Right ventricle myocardium superior (tissue), 1 donor: ENCODE results near the gene U2AF1L4. TPM values are rescaled to one million over a fixed set of nuclear protein-coding genes. Genes with fewer than 3 reads are reported as not detected.
A peak's percentile ranks its signal among the peaks of the same experiment; 100 is the strongest.

ENCODE experiments used
- ATAC-seq: fragments of 200-7000 bp; cut with Tn5 transposase; one replicate; pipeline ENCODE4 v1.9.1; 2020; ENCODE audit warnings: mild to moderate bottlenecking; ENCODE audit not compliant: poor library complexity
- DNase-seq: peaks from one replicate; pipeline ENCODE4 v3.0.0-alpha.2; 2020
- intact Hi-C: fragments of 100-400 bp; cut with DNase I; formaldehyde crosslinking; loops from one replicate; pipeline ENCODE4 v1.11.2; 2022
- long read RNA-seq: library from polyadenylated mRNA; unstranded; transcript quantifications from one replicate; pipeline ENCODE4 v2.0.0, GENCODE V29; 2021
- total RNA-seq: library from RNA; stranded (reverse); fragmentation: NEBNext Ultra II Directional; extraction: Animal tissue kit (Norgen Biotek cat#: 25700); gene quantifications from one replicate; pipeline ENCODE4 v1.2.1, GENCODE V29; 2021
- donor health status: DM: no; HTN: yes; CAD: no; lungs with severe emphysema.

U2AF1L4 gene, protein sequence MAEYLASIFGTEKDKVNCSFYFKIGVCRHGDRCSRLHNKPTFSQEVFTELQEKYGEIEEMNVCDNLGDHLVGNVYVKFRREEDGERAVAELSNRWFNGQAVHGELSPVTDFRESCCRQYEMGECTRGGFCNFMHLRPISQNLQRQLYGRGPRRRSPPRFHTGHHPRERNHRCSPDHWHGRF
- total RNA-seq = 22.6 TPM
- long read RNA-seq, partial matches to known transcripts = 0 of 8 reads
- long read RNA-seq, other reads (novel, unspliced or antisense) = 6 of 8 reads

DNA sequence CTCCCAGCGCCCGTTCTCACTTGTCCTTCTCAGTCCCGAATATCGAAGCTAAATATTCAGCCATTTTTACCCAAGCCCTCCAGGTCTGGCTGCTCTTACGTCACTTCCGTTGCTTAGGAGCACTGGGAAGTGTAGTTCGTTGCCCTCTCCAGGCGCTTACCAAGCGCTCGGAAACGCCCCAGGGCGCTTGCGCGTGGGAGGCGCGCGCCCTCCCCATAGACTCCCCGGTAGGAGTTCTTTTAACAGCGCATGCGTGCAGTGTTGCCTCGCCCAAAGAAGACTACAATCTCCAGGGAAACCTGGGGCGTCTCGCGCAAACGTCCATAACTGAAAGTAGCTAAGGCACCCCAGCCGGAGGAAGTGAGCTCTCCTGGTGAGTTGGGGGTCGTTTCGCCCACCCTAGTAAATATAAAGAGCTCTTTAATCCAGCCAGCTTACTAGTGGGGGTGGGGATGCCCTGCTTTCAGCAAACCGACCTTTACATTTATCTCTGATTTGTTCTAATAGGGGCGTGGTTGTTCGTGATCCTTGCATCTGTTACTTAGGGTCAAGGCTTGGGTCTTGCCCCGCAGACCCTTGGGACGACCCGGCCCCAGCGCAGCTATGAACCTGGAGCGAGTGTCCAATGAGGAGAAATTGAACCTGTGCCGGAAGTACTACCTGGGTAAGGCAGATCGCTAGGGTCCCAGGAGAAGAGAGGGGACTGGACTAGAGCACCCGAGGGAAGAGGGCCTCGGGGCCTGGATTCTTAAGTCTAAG, at the start of gene U2AF1L4, which contains the start of gene PSENEN:
TSS of gene U2AF1L4 (minus strand) at position 91 of the 759 bp plus-strand sequence. CDS start at position 64, 27 bp downstream.
TSS of gene PSENEN (plus strand) at position 324 of the 759 bp plus-strand sequence. CDS start at position 604, 280 bp downstream.
- ATAC-seq = peak; percentile 87
- intact Hi-C loops = no loop called here
- DNase-seq = peak; percentile 98

DNA sequence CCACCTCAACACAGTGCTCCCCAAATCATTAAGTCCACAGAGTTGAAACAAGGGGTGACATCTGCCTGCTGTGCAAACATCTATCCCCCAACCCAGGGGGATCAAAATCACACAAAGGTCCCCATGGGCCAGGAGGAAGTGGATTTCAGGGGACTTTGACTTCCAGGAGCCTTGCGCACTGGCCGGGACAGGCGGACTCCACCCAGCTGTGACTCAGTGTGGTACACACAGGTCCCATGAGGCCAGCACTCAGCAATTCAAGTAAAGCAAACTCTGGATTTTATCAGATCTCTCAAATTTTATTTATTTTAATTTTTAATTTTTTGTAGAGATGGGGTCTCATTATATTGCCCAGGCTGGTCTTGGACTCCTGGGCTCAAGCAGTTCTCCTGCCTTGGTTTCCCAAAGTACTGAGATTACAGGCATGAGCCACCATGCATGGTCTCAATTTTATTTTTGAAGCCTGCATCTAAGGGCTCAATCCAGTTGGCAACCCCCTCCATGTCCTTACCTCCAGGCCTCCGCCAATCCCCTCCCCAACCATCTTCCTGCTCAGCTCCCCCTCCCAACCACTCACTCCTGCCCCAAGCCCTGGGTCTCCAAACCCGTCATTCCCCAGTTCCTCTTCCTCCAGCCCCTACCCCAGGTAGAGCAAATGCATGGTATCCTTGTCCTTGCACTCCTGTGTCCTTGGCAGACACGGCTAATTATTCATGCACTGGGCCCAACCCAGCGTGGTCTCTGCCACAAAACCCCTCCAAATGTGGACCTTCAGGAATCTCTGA, 48.4 kb upstream of the U2AF1L4 start:
- intact Hi-C loops = no loop called here
- no peak for ATAC-seq
- DNase-seq = peak; percentile 33

DNA sequence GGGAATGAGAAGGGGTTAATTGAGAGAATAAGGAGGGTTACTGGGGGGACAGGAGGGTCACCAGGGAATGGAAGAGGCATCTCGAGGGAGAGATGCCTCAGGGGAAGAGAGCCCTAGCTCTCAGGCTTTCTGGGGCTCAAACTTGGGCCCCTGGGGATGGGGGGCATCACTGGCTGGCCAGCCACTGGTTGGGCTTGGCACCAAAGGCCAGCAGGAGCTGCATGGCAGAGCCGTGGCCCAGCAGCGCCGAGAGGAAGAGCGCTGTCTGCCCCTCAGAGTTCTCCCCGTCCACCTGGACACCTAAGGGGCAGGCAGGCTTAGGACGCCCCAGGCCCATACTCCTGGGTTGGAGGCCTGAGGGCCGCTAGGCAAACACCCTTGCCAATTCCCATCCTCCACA, 47.7 kb upstream of the U2AF1L4 start:
- peak; percentile 10 for DNase-seq
- ATAC-seq = no peak
- intact Hi-C loops = no loop called here

DNA sequence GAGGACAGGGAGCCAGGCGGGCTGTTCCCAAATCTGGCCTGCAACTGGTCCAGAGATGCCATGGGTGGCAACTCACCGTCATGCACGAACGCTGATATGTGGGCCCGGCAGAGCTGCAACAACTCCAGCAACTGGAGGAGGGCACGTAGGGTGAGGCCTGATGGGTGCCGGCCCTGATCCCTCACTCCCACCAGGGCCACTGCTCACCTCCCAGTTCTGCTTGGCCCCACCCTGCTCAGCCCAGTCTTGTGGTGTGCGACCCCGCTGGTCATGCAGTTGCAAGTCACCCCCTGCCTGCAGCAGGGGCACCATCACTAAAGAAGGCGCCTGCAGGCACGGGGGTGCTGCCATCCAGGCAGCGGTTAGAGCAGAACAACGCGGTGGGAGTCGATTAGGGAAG, 47.1 kb upstream of the U2AF1L4 start:
- intact Hi-C loops = no loop called here
- ATAC-seq = no peak
- peak; percentile 17 for DNase-seq

DNA sequence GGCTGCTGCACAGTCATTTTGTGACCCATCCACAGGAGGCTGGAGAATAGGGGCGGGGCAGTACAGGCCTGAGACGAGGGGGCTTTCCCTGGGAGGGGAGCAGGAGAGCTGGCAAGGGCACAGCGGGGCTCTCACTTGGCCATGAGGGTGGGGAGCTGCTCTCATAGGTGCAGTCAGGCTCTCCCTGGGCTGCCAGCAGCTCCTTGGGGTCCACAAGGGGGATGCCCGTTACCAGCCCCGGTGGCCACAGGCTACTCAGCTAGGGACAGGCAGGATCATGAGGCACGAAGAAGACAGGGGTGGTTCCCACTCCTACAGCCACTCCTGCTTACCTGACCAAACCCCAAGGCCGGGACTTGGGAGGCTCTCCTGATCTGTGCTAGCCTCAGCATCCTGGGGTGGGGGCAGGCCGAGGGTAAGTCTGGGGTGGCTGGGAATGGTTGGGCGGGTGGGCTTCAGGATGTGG, 46.6 kb upstream of the U2AF1L4 start:
- intact Hi-C loops = no loop called here
- peak; percentile 28 for DNase-seq
- no peak for ATAC-seq

DNA sequence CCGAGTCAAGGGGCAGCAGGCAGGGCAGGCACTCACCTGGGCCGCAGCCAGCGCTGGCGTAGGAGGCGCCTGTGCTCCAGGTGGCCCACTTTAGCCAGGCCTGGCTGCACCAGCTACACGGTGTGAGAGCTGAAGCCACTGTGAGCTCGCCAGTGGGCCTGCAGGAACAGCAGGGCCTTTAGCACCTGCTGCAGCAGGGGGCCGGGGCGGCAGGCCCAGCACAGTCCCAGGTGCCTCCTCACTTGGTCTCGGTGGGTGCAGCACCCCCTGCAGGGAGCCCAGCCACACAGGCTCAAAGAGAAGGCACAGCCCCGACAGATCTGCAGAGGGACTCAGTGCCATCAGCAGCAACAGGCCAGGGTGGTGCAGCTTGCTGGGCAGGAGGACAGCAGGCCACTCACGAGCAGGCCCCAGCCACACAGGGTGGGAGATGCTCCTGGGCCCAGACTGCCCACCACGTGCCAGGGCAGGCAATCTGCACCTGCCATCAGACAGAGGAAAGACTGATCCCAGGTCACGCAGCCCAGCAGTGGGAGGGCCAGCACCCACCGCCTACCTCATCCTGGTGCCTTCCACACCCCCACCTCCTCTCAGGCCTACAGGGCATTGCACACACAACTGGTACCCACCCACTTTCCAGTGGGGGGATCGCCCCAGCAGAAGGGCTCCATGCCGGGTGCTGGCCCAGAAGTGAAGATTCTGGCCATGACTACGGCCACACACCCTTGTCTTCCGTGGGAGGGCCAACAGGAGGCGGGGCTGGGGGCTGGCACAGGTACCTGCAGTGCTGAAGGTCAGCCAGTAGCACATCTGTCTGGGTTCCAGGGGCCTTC, 46.0 kb upstream of the U2AF1L4 start:
- ATAC-seq (no peak), DNase-seq (peak; percentile 36)
- intact Hi-C loops = no loop called here

DNA sequence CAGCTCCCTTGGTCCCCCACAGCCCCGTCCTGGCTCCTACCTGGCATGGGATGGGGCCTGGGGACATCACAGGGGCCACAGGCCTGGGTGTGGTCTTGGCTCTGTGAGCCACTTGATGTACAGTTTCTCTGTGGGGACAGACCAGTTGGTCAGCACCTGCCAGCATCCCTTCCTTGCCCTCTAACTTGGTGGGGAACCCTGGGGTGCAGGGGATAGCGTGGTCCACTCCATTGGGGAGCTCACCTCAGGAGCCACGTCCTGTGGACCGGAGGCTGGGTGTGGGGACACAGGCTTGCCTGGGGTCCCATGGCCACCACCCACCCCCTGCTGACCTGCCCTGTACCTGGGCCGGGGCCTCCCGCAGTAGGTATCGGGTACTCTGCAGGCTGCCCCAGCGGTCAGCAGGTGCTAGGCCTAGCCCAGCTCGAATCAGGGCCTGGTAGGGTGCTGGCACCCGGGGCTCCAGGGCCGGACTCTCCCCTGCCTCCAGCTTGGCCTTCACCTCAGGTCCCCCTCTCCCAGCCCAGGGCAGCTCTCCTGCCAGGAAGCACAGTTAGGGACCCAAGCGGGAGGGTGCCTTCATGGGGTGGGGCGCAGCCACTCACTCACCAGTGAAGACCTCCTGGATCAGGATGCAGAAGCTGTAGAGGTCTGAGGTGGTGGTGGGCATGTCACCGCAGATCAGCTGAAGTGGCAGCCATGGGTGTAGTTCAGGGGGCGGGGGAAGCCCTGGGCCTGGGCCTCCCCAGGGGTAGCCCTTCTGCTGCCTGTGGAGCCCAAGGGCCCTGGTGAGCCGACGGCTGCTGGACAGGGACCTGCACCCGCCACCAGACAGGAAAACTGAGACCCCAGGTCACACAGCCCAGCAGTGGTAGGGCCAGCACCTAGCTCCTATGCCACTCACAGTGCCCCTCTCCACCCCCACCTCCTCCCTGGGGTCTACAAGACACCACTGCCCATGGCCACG, 45.0 kb upstream of the U2AF1L4 start:
- intact Hi-C loops = no loop called here
- no peak for ATAC-seq
- DNase-seq = peak; percentile 37

DNA sequence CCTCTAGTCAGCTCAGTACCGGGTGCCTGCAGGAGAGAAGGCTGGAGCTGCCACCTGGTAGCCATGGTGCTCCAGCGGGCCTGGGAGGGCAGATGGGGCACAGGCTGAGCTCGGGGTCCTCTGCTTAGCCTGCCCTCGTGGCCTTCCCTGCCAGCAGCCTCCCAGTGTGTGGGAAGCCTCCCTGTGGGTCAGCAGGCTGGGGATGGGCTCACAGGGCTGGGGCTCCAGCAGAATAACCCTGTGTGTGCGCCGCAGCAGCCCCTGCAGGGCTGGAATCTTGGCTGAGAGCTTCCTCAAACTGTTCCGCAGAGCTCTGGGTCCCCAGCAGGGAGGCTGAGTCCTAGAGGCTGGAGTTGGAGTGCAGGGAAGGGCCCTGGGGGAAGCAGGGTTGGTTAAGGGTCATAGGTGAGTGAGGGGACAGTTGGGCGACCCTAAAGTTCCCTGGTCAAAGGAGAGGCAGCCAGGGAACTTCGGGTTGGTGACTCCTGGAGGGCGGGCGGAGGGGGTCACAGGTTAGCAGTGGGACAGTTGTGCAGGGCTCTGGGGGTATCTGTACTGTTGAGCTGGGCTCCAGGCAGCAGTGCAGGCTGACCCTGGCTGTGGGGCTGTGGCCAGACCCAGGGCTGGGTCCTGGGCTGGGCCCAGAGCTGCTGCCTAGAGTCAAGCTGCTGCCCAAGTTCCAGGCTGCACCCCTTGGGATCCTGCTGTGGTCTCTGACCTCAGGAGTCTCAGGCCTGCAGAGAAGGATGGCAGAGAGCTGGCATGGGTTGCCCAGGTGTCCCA, 44.2 kb upstream of the U2AF1L4 start:
- intact Hi-C loops = no loop called here
- peak; percentile 26 for DNase-seq
- no peak for ATAC-seq

DNA sequence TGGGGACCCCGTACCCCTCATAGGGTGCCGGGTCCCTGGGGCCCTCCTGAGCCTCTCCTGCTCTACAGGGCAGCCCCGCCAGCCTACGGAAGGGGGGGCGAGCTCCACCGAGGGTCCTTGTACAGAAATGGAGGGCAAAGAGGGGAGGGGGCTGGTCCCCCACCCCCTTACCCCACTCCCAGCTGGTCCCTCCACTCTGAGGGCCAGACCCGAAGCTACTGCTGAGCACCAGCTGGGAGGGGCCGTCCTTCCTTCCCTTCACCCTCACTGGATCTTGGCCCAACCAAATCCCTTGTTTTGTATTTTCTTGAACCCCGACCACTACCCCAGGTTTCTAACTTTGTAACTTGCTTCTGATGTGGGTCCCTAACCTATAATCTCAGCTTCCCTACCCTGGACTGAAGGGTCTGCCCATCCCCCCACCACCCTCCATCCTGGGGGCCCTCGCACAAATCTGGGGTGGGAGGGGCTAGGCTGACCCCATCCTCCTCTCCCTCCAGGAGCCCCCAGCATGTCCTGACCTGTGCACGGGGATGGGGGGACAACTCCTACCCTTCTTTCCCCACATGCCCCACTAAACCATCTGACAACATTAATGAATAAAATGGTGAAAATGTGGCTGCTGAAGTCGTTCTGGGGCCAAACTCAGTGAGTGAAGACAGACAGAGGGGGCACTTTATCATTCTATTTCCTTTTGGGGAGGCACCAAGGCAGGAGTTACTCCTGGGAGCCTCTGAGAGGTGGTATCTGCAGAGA, 43.2 kb upstream of the U2AF1L4 start:
- DNase-seq (peak; percentile 9), ATAC-seq (no peak)
- intact Hi-C loops = no loop called here

DNA sequence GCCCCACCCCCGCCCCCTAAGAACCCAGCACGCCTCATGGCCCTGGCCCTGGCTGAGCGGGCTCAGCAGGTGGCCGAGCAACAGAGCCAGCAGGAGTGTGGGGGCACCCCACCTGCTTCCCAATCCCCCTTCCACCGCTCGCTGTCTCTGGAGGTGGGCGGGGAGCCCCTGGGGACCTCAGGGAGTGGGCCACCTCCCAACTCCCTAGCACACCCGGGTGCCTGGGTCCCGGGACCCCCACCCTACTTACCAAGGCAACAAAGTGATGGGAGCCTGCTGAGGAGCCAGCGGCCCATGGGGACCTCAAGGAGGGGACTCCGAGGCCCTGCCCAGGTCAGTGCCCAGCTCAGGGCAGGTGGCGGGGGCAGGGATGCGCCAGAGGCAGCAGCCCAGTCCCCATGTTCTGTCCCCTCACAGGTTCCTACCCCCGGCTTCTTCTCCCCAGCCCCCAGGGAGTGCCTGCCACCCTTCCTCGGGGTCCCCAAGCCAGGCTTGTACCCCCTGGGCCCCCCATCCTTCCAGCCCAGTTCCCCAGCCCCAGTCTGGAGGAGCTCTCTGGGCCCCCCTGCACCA, 42.1 kb upstream of the U2AF1L4 start:
- intact Hi-C loops = no loop called here
- no peak for ATAC-seq
- peak; percentile 18 for DNase-seq

DNA sequence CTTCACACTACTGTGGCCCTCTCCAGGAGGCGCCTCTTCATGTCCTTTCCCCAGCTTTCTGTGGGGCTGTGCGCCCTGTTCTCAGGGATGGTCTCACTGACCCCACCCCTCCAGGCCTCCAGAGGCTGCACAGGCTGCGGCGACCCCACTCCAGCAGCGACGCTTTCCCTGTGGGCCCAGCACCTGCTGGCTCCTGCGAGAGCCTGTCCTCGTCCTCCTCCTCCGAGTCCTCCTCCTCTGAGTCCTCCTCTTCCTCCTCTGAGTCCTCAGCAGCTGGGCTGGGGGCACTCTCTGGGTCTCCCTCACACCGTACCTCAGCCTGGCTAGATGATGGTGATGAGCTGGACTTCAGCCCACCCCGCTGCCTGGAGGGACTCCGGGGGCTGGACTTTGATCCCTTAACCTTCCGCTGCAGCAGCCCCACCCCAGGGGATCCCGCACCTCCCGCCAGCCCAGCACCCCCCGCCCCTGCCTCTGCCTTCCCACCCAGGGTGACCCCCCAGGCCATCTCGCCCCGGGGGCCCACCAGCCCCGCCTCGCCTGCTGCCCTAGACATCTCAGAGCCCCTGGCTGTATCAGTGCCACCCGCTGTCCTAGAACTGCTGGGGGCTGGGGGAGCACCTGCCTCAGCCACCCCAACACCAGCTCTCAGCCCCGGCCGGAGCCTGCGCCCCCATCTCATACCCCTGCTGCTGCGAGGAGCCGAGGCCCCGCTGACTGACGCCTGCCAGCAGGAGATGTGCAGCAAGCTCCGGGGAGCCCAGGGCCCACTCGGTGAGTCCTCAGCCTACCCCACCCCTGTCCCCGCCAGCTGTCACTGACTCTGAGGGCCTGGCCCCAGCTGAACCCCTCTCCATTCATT, 41.3 kb upstream of the U2AF1L4 start:
- ATAC-seq = no peak
- intact Hi-C loops = no loop called here
- peak; percentile 30 for DNase-seq

DNA sequence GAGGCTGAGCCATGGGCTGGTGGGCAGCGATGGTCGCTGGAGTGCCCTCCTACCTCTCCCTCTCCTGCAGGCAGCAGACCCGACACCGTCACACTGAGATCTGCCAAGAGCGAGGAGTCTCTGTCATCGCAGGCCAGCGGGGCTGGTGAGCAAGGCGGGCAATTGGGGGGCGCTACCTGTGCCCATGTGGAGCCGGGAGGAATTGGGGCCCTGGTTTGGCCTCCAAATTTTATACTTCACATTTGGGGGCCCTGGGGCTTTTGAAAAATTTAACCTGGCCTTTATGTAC, 40.1 kb upstream of the U2AF1L4 start:
- peak; percentile 23 for DNase-seq
- no peak for ATAC-seq
- intact Hi-C loops = no loop called here

DNA sequence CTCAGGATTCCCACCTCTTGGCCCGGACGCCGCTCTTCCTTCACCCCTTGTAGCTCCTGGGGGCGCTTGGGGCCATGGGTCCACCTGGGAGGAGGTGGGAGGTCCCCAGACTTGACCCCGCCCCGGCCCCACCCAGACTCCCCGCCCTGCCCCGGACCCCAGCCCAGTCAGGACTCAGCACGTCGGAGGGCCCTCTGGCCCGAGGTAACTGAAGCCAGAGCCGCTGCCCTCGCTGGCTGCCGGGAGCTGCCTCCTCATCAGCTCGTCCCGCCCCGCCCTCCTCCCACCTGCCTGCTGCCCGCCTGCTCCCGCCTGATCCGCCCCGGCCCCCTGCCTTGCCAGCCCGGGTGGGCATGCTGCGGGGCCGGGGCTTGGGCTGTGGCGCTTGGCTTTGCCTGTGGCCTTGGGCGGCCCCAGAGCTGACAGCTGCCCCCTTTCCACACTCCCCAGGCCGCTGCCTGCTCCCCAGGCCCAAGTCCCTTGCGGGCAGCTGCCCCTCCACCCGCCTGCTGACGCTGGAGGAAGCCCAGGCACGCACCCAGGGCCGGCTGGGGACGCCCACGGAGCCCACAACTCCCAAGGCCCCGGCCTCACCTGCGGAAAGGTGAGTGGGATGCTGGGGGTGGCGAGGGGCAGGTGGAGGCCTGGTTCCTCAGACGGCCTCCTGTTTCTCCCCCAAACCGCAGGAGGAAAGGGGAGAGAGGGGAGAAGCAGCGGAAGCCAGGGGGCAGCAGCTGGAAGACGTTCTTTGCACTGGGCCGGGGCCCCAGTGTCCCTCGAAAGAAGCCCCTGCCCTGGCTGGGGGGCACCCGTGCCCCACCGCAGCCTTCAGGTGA, 39.5 kb upstream of the U2AF1L4 start:
- ATAC-seq = no peak
- intact Hi-C loops = no loop called here

More for the DNA sequence above, 39.5 kb upstream of the U2AF1L4 start:
- DNase-seq = peak; percentile 36
